Stimulated activated naive B cell treated with anti-CD40 and anti-IgM and Interleukin-4, amounts not matched to agents 10 μg/mL and 1 μg/mL and 100 μg/mL, for 72 hours (primary cell): ENCODE measurements around the gene TPX2.

Experiments
- ATAC-seq, 2 donors: fragments of 150-1000 bp; cut with Tn5 transposase; replicated peaks; 2 replicates each; pipeline ENCODE4 v1.10.0; 2021; ENCODE audit warnings: moderate library complexity in 1 of 2
- DNase-seq: peaks from one replicate; pipeline ENCODE4 v3.0.0; 2021
- H3K27ac Mint-ChIP-seq: one replicate; pipeline ENCODE4 v1.8.0; 2022; ENCODE audit warnings: mild to moderate bottlenecking, mixed read lengths
- H3K27me3 Mint-ChIP-seq, 2 donors: one replicate each; pipeline ENCODE4 v1.8.0; 2022; ENCODE audit warnings: mixed read lengths in 2 of 2
- H3K36me3 Mint-ChIP-seq, 2 donors: one replicate each; pipeline ENCODE4 v1.8.0; 2022; ENCODE audit warnings: mixed read lengths in 2 of 2, mild to moderate bottlenecking in 1 of 2
- H3K4me1 Mint-ChIP-seq, 2 donors: one replicate each; pipeline ENCODE4 v1.8.0; 2022; ENCODE audit warnings: mixed read lengths in 2 of 2, mild to moderate bottlenecking in 1 of 2
- H3K4me3 Mint-ChIP-seq, 2 donors: one replicate each; pipeline ENCODE4 v1.8.0; 2022; ENCODE audit warnings: mild to moderate bottlenecking in 2 of 2, mixed read lengths in 2 of 2, moderate library complexity in 1 of 2
- H3K9me3 Mint-ChIP-seq, 2 donors: one replicate each; pipeline ENCODE4 v1.8.0; 2022; ENCODE audit warnings: mixed read lengths in 2 of 2, mild to moderate bottlenecking in 1 of 2

TPX2 gene

GRCh38 chr20:31700747-31701146 lies 38.3 kb upstream of the TPX2 start:
- H3K36me3 Mint-ChIP-seq: peaks cover 34 to 55% of the 10 kb centered on the region in 2 donors
- H3K9me3 Mint-ChIP-seq: no peaks in the 10 kb centered on the region
- peak overlapping the region in 1 of 2 donors; percentile 15 for H3K4me3 Mint-ChIP-seq
- H3K27ac Mint-ChIP-seq: peak overlapping the region; percentile 86
- ATAC-seq (no peak), DNase-seq (no peak)
- H3K4me1 Mint-ChIP-seq: peaks cover 47 to 89% of the 10 kb centered on the region in 2 donors
- H3K27me3 Mint-ChIP-seq: no peaks in the 10 kb centered on the region

DNA sequence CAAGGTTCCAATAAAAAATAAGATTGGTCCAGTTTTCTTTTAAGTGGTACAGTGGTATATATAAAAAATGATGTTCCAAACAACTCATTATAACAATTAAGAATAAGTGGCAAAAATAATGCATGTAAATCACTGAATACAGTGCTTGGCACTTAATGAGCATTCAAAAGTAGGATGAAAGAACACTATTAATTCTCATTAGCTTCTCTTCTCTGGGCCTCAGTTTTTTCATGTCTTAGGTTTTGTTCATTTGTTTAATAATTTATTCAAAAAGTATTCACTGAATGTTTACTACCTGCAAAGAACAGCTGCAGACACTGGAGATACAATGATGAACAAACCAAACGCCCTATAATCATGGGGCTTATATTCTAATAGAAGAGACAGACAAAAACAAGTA lies 37.5 kb upstream of the TPX2 start:
- no peak for DNase-seq
- peaks cover 33 to 53% of the 10 kb centered on the region in 2 donors for H3K36me3 Mint-ChIP-seq
- ATAC-seq: no peak
- peak overlapping the region; percentile 79 for H3K27ac Mint-ChIP-seq
- H3K4me1 Mint-ChIP-seq: peaks cover 48 to 89% of the 10 kb centered on the region in 2 donors
- no peaks in the 10 kb centered on the region for H3K27me3 Mint-ChIP-seq
- peak overlapping the region; percentile 2 to 23 for H3K4me3 Mint-ChIP-seq
- H3K9me3 Mint-ChIP-seq: no peaks in the 10 kb centered on the region

DNA sequence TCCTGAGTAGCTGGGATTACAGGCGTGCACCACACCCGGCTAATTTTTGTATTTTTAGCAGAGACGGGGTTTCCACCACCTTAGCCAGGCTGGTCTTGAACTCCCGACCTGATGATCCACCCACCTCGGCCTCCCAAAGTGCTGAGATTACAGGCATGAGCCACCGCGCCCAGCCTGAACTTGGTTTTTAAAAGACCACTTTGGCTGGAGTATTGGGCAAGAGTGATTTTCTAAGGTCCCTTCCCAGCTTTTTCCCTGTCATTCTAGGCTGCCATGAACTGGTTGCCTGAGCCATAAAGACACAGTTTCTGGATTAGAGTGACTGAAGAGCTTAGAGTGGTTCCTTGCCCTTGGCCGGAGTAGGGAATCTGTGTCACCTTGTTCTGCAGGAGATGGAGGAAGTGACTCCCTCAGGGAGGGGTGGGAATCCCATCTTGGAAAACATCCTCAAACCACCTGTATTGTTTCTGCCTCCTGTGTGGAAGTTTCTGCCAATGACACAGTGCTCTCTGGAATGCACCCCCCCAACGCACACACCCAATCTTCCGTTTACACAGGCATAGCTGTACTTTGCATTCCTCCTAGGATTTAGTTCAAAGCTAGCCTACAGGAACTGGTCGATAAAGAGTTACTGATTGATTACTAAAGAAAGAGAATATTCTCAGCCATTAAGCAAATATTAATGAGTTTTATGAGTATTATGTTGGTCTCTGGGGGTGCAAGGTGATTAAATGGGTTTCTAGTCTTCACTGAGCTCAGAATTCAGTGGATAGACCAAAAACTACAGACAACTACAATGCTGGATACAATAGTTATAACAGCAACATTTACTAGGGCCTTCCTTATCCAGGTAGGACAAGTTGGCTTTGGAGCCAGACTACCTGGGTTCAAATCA lies 34.6 kb upstream of the TPX2 start:
- no peak overlapping the region for H3K4me3 Mint-ChIP-seq
- no peak overlapping the region for H3K27ac Mint-ChIP-seq
- H3K9me3 Mint-ChIP-seq: no peaks in the 10 kb centered on the region
- H3K27me3 Mint-ChIP-seq: no peaks in the 10 kb centered on the region
- ATAC-seq (no peak), DNase-seq (no peak)
- H3K36me3 Mint-ChIP-seq: peaks cover 35 to 60% of the 10 kb centered on the region in 2 donors
- H3K4me1 Mint-ChIP-seq: peaks cover 61 to 89% of the 10 kb centered on the region in 2 donors

- H3K4me3 Mint-ChIP-seq: no peak overlapping the region
- no peaks in the 10 kb centered on the region for H3K27me3 Mint-ChIP-seq
- peaks cover 57 to 88% of the 10 kb centered on the region in 2 donors for H3K4me1 Mint-ChIP-seq
- peaks cover 38 to 60% of the 10 kb centered on the region in 2 donors for H3K36me3 Mint-ChIP-seq
- H3K27ac Mint-ChIP-seq: no peak overlapping the region
- ATAC-seq (no peak), DNase-seq (no peak)
- no peaks in the 10 kb centered on the region for H3K9me3 Mint-ChIP-seq
These were observed 33.9 kb upstream of the TPX2 start for GRCh38 chr20:31705191-31705590.

- Mint-ChIP-seq H3K36me3 (peaks cover 37 to 57% of the 10 kb centered on the region in 2 donors), H3K27me3 (no peaks in the 10 kb centered on the region), H3K4me3 (peak overlapping the region; percentile 6 to 36), H3K27ac (peak overlapping the region; percentile 68), H3K4me1 (peaks cover 54 to 88% of the 10 kb centered on the region in 2 donors), H3K9me3 (no peaks in the 10 kb centered on the region)
- peak; percentile 41 for DNase-seq
- ATAC-seq: peak; percentile 87
These were observed 33.2 kb upstream of the TPX2 start for GRCh38 chr20:31705598-31706597.

GRCh38 chr20:31706607-31707257 lies 32.4 kb upstream of the TPX2 start:
- no peak for ATAC-seq
- Mint-ChIP-seq H3K27ac (peak overlapping the region; percentile 68), H3K27me3 (no peaks in the 10 kb centered on the region), H3K4me3 (no peak overlapping the region), H3K9me3 (no peaks in the 10 kb centered on the region), H3K36me3 (peaks cover 36 to 57% of the 10 kb centered on the region in 2 donors), H3K4me1 (peaks cover 55 to 92% of the 10 kb centered on the region in 2 donors)
- DNase-seq: no peak

DNA sequence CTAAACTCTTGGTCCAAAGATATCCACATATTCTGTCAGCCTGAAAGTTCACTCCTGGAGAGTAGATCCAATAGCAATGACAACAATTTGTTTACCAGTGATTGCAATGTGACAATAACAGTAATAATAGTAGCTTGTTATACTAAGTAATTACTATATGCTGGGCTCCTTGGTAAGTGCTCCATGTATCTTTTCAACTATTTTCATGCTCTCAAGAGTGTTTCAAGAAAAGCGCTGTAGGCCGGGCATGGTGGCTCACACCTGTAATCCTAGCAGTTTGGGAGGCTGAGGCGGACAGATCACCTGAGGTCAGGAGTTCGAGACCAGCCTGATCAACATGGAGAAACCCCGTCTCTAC lies 31.9 kb upstream of the TPX2 start:
- H3K27ac Mint-ChIP-seq: no peak overlapping the region
- H3K27me3 Mint-ChIP-seq: no peaks in the 10 kb centered on the region

DNA sequence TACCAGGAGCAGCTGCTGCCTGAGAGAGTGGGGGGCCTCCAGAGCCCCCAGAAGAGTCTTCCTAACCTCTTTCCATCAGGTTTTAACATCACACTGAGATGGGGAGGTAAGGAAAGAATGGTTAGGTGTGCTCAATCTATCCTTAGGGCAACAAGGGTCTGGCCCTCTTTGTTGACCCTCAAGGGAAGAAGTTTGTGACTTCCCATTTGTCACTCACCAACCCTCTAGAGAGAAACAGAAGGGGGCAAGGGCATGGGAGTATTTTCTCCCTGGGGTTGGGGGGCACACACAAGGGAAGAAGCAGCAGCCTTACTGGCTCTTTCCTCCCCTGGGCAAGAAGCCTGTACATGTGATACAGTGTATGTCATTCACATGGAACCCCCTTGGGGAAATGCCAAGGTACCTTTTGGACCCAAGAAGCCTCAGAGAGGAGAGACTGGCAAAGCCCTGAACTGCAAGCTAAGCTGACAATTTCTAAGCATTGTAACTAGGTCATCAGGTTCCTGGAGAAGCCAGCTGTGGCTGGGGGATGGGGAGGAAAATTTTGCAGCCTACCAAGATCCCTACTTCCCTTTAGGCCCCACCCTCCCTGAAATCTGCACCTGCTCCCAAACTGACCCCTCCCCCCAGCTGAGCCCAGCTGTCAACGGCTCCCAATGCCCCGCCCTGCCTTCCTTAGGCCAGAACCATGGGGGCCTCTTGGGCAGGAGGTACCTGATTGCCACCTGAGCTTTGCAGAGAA lies 30.9 kb upstream of the TPX2 start:
- peak overlapping the region; percentile 90 for H3K27ac Mint-ChIP-seq
- ATAC-seq: no peak
- no peak for DNase-seq
- H3K4me1 Mint-ChIP-seq: peaks cover 58 to 96% of the 10 kb centered on the region in 2 donors
- H3K9me3 Mint-ChIP-seq: no peaks in the 10 kb centered on the region
- H3K4me3 Mint-ChIP-seq: no peak overlapping the region
- H3K36me3 Mint-ChIP-seq: peaks cover 38 to 63% of the 10 kb centered on the region in 2 donors
- H3K27me3 Mint-ChIP-seq: no peaks in the 10 kb centered on the region

More for the DNA sequence above, 31.9 kb upstream of the TPX2 start:
- DNase-seq: no peak
- Mint-ChIP-seq H3K9me3 (no peaks in the 10 kb centered on the region), H3K4me3 (no peak overlapping the region), H3K4me1 (peaks cover 50 to 90% of the 10 kb centered on the region in 2 donors), H3K36me3 (peaks cover 31 to 56% of the 10 kb centered on the region in 2 donors)
- ATAC-seq: no peak

GRCh38 chr20:31708736-31709534 lies 30.2 kb upstream of the TPX2 start:
- no peak for DNase-seq
- H3K27ac Mint-ChIP-seq: peak overlapping the region; percentile 48
- peaks cover 44 to 69% of the 10 kb centered on the region in 2 donors for H3K36me3 Mint-ChIP-seq
- peak overlapping the region; percentile 37 to 59 for H3K4me3 Mint-ChIP-seq
- peaks cover 63 to 96% of the 10 kb centered on the region in 2 donors for H3K4me1 Mint-ChIP-seq
- H3K27me3 Mint-ChIP-seq: no peaks in the 10 kb centered on the region
- no peak for ATAC-seq
- no peaks in the 10 kb centered on the region for H3K9me3 Mint-ChIP-seq

DNA sequence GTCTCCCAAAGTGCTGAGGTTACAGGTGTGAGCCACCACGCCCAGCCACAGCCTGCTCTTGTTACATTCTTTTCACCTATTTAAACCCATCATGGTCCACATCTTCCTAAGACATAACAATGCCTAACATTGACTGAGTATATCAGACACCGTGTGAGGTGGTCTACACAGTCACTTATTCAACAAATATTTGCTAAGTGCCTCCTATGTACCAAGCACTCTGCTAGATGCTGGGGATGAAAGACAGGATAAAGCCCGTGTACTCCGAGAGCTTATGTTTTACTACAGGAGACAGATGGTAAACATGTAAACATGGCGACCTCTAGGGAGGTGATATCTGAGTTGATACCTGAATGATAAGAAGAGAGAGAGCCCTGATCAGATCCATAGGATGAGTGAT lies 29.2 kb upstream of the TPX2 start:
- peaks cover 67 to 96% of the 10 kb centered on the region in 2 donors for H3K4me1 Mint-ChIP-seq
- H3K4me3 Mint-ChIP-seq: peak overlapping the region; percentile 11 to 26
- peak overlapping the region; percentile 56 for H3K27ac Mint-ChIP-seq
- H3K27me3 Mint-ChIP-seq: no peaks in the 10 kb centered on the region
- H3K9me3 Mint-ChIP-seq: no peaks in the 10 kb centered on the region
- peaks cover 54 to 71% of the 10 kb centered on the region in 2 donors for H3K36me3 Mint-ChIP-seq
- DNase-seq: no peak
- no peak for ATAC-seq

- peak overlapping the region; percentile 37 for H3K27ac Mint-ChIP-seq
- H3K9me3 Mint-ChIP-seq: no peaks in the 10 kb centered on the region
- H3K4me1 Mint-ChIP-seq: peaks cover 67 to 96% of the 10 kb centered on the region in 2 donors
- H3K27me3 Mint-ChIP-seq: no peaks in the 10 kb centered on the region
- ATAC-seq (no peak), DNase-seq (no peak)
- no peak overlapping the region for H3K4me3 Mint-ChIP-seq
- peaks cover 60 to 77% of the 10 kb centered on the region in 2 donors for H3K36me3 Mint-ChIP-seq
These were observed 28.5 kb upstream of the TPX2 start for GRCh38 chr20:31710423-31711108.
